Activated T-helper 1 cell treated with anti-CD3 and anti-CD28 coated beads, Interleukin-2, amount 50 U/mL, for 16 hours (primary cell): ENCODE measurements around the gene PRKAR2B.

Source experiments
- DNase-seq, 2 donors: peaks; one replicate each; pipeline ENCODE4 v3.0.0-alpha.2; 2020; ENCODE audit warnings: low read depth in 1 of 2, low spot score in 1 of 2

PRKAR2B gene

DNA sequence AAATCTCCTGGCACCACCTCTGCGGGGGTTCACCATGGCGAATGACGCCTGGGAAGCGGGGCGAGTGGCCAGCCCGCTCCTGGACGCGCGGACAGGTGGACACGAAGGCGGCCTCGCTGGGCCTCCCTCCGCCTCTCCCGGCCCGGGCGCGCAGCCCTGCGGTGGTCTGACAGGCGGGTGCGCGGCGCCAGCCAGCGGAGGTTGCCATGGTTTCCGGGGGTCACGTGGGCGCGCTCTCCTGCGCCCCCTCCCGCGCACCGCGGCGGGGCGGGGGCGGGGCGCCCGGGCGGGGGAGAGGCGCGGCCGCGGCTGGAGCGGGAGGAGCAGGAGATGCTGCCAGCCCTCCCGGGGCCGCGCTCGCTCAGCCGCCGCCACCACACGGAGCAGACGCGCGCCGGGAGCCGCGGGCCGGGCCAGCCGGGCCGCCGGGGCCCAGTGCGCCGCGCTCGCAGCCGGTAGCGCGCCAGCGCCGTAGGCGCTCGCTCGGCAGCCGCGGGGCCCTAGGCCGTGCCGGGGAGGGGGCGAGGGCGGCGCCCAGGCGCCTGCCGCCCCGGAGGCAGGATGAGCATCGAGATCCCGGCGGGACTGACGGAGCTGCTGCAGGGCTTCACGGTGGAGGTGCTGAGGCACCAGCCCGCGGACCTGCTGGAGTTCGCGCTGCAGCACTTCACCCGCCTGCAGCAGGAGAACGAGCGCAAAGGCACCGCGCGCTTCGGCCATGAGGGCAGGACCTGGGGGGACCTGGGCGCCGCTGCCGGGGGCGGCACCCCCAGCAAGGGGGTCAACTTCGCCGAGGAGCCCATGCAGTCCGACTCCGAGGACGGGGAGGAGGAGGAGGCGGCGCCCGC is at the start of gene PRKAR2B:
PRKAR2B (plus strand) TSS at position 359 of the 848 bp plus-strand sequence; CDS start at position 562, 203 bp downstream.
- DNase-seq: peak; percentile 50 to 63

DNA sequence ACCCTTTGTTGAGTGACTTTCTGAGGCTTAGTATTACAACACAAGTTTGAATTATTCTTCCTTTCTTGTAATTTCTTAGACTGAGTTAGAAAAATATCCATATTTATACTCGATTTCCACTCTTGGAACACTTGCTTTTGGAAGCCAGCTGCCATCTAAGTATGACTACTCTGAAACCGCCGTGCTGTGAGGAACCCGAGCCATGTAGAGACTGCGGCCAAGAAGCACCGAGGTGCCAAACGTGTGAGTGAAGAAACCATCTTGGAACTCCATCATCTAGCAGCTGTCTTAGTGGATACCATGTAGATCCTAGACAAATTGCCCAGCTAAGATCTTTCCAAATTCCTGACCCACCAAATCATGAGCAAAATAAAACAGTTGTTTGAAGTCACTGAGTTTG is 49.7 kb upstream of the PRKAR2B start:
- DNase-seq: no peak

DNA sequence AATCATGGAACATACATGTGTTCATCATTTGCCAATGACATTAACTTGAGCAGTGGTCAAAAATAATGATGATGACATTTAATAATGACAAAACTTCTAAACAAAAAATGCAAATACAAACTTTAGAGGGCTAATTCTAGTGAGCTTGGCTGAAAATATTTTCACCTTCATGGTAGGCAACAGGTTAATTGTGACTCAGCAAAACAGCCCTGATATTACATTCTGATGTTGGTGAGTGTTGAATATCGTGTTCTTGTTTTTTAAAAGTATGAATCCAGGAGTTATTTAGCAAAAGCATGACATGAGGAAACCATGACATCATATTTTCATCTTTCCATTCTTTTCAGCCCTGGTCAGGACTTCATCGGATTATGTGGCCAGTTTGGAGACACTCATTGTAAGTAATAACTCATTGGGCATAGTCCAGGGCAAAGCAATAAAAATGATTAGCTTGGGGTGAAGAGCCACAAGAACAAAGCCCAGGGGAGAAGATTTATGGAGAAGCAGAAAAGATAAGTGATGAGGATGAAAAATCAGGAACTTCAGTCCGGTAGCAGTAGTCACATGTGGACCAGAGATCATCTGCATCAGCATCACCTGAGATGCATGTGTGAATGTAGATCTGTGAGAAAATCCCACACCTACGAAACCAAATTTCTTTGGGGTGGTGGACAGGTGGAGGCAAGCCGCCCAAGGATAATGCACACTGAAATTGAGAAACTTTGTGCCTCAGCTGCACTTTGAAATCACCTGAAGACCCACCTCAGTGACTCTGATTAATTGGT is 46.8 kb upstream of the PRKAR2B start:
- no peak for DNase-seq

DNA sequence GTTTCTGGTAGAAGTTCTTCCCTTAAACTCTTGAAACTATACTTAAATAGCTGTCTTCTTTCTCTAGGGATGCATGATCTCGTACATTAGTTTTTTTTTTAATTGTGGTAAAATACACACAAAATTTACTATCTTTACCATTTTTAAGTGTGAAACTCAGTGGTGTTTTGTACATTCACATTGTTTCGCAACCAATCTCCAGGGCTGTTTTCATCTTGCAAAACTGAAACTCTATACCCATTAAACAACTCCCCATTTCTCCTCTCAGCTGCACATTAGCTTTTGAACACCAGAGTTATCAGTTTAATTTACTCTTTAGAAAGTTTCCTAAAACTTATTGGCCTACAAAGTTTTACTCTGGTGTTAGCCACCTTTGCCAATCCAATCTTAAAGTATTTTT is 45.5 kb upstream of the PRKAR2B start:
- no peak for DNase-seq

DNA sequence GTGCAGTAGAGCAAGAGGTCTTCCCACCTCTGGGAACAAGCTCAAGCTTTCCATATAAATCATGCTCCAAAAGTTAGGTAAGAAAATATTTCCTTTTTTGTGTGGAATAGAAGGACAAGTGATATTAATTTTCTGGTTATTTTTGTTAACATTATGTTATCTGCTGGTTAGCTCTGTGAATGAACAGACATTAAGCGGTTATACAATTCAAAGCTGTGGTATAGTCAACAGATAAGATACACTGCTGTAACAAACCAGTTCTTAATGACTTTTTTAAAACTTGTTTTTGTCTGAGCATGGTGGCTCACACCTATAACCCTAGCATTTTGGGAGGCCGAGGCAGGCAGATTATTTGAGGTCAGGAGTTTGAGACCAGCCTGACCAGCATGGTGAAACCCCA is 43.0 kb upstream of the PRKAR2B start:
- no peak for DNase-seq

DNA sequence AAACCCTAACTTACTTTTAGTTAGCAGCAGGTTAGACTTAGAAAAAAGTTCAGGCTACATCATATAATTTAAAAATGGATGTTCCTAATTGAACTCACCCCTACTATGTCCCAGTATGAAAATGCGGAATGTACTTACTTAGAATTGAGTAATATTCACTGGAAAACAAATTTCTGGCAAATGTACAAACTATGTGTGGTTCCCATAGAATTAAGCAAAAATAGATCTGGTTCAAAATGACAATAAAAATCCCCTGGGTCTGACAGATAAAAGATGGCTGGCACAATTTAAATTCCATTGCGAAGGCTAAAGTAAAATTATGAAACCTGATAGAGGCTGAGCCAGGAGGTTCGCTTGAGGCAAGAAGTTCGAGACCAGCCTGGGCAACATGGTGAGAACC is 42.4 kb upstream of the PRKAR2B start:
- no peak for DNase-seq

DNA sequence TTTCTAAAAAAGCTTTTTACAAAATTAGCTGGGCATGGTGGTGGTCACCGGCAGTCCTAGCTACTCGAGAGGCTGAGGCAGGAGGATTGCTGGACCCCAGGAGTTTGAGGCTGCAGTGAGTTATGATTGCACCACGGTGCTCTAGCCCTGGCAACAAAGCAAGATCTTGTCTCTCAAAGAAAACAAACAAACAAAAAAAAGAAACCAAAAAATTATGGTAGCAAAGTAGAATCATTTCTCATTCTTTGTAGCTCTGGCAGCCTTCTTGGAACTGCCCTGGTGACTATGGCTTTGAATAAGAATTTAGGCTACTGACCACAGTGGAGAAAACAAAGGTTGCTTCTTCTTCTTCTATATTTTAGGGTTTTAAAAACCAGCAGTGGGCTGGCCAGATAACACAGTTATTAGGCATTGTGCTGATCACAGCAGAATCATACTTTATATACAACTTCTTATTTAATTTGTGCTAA is 41.9 kb upstream of the PRKAR2B start:
- DNase-seq: no peak

DNA sequence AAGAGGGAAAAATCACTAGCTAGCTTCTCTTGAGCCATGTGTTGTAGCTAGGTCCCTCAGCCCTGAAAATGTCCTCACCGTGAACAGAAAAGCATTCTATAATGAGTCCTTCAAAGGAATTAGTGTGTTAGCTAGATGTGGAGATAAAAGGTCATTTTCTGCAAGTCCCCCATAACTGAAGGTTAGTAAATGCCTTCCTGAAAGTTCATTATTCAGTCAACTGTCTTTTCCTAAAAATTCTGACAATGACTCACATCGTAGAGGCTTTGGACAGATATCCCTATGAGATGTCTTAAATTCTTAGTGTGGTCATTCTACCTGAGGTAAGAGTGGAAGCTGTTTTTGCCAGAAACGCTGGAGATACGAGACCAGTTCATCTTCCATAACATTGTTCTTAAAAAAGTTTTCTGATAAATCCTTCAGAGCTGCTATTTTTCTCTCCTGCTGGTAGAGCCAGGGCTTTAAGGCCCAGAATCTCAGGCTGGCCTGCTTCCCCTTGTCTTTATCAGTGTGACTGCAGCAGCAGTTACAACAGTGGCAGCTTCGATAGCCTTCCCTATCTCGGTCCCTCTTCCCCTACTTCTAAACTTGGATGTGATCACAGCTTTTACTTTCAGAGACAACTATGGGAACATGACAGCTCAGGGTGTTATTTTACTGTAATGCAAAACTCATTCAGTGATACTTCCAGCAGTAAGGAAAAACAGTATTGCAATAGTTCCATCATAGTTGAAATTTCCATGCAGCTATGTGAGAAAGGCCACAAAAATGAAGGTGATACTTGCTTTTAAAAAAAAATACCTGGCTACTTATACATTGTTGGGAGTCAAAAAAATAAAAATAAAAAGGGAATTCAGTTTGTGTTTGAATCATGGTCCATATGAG is 37.3 kb upstream of the PRKAR2B start:
- DNase-seq: no peak

DNA sequence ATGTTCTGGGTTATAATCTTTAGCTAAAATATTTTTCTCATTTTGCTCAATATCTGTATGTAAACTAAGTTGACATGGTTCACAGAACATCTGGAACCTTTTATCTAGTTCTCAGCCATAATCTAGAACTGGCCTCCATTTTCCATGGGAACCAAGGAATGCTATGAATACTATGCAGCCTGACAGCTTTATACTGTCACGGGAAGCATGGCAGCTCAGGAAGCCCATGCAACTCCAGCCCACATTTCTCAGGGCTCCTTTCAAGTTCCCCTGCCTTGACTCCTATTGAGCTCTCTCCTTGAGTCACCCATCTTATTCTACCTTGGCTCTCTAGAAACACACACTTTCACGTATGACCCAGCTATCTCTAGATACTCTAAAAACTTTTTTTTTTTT is 36.6 kb upstream of the PRKAR2B start:
- DNase-seq: no peak

DNA sequence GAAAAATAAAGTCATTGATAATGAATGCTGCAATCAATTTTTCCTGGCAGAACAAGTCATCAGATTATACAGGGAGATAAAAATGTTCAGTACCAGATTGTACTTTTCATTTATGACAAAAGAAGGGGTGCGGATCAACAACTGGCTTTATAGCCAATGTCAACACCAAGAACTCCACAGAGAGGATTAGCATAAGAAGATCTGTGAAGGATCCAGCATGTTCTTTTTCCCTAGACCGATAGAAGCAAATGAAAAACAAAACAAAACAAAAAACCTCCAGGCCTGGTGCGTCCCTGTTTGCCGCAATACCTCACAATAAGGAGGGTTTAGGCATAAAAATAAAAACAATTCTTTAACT is 34.7 kb upstream of the PRKAR2B start:
- DNase-seq: no peak

DNA sequence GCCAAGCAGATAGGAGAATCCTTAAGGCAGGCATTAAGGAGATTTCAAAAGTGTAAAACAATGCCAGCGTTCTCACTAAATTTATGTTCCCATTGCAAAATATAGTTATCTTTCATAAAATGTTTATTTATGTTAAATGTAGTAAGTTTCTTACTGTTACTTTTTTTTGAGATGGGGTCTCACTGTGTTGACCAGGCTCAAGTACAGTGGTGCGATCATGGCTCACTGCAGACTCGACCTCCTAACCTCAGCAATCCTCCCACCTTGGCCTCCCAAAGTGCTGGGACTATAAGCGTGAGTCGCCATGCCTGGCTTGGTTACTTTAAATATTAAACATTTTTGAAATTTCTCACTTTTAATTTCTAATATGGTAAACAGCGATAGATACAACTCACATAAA is 31.8 kb upstream of the PRKAR2B start:
- DNase-seq: no peak

DNA sequence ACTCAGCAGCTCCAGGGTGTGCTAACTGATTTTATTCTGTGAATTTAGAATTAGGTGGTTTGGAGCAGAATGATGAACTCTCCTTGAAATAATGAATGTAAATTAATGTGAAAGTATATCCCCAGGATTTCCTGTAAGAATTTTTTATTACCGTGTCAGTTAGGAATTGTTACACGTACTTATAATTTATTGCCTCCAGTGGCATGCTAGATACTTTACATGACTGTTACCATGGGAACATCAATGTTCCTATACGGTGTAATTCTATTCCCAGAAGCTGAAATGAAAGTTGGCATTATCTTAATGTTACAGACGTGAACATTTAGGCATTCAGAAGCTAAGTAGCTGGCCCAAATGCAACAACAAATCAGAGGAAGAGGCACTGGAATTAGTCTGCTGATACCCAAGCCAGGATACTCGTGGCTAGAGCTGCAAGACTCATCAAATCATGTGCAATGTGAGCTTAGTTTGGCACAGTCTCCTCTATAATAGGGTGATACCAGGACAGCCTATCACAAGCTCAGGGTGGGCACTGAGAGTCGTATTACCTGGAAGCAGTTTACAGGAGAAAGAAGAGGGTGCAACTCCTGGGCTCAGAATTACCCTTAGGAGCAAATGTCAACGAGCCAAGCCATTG is 30.0 kb upstream of the PRKAR2B start:
- no peak for DNase-seq

DNA sequence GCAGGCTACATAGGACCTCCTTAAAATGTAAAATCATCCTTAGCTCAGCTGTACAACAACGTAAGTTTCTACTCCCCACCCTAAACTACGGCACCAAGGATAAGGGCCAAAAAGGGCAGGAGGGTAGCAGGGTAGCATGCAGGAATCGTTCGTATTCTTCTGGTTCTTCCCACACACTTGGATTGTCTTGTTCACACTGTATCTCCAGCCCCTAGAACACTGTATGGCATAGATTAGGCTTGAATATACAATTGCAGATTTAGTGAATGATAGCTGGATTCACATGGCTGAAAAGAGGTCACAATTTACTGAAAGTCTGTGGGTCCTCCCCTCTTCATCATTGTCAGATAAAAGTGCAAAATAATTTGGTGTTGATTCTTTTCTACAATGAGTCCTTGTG is 28.2 kb upstream of the PRKAR2B start:
- DNase-seq: no peak

DNA sequence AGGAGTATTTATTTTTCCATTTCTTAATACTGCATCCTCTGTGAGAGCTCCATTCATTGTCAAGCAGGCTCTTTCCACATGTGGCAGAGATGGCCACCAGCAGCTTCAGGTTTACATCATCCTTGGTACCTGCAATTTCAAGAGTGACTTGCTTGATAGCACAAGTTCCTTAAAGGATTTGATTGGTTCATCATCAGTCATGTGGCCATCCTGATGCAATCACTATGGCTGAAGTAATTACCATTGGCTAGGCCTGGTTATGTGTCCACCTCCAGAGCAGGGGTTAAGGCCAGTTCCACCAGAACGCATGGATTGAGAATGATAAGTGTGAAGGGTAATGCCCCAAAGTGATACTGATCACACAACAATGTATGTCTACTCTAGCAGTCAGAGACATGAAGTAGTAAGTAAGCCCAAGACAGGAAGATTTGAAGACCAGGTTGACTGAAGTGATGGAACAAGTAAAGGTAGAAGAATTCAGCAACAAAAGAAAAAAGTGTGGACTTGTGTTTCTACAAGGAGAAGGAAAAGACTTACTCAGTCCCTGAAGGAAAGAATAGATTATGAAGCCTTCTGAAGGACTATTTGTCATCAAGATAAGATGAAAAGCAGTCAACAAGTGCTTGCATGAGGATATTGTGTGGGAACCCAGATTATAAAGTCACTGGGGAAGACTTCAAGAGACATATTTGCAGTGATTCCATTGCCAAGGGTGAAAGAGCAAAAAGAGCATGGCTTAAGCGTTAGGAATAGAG is 26.4 kb upstream of the PRKAR2B start:
- no peak for DNase-seq

DNA sequence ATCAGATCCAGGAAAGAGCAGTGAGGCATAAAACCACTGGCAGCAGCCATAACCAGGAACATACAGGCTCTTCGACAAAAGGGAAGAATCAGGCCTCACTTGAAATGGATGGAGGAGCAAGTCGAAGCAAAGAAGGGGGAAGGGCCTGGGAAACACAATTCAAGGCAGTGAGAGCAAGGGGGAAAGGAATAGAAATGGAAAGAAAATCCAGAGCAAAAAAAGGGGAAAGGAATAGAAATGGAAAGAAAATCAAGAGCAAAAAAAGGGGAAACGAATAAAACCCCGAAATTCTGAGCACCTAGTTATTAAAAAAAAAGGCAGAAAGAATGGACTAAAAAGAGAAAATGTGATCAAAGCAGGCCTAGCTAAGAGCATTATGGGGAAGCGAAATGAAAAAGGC is 24.1 kb upstream of the PRKAR2B start:
- no peak for DNase-seq

DNA sequence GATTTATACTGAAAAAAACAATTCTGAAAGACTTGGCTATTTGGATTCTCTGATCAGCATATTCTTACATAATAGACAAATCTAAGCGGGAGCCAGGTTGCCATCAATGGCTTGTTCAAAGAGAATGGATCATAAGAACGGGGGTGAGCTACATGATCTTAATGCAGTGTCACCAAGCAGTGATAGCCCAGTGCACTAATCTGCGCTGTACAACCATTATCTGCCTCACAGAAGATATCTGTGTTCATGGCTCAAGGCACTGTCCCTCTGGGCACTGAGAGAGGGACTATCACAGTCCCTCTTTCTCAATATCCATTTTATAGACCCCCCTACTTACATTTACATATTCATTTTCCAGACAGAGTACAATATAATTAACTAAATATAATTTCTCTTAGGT is 22.9 kb upstream of the PRKAR2B start:
- no peak for DNase-seq

DNA sequence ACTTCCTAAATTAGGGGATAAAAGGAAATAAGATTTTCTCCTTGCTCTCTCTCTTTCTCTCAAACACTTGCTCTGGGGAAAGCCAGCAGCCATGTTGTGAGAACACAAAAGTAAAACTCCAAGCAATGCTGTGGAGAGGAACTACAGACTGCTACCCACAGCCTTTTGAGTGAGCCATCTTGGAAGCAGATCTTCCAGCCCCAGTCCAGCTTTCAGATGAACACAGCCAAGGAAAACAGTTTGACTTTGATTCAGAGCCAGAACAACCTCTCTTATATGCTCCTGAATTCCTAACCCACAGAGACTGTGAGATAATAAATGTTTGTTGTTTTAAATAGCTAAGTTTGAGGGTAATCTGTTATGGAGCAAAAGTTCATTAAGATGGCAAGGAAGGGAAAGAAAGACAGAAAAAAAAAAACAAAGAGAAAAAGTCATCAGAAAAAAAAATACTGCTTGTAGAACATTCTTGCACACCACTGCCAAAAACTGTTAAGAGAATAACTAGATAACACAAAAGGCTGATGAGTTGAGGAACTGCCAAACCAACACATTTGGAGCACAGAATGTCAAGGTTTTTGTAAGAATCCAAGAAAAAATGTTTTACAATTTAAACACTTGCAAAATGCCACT is 20.9 kb upstream of the PRKAR2B start:
- no peak for DNase-seq

DNA sequence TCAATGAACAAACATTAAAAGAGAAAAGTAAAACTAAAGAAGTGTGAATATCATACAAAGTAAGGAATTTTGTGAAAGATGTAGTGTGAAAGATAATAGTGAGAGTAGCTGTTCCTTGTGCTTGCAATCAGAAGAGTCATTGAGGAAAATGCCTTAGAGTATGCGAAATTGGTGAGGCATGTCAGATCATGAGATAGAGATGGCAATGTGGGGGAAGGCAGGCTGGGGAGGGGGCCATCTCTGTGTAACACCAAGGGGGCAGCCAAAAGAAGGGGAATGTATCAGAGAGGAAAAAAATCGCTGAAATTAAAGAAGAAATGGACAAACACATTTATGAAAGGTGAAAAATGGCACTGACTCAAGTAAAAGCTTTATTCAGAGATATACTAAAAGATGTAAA is 19.6 kb upstream of the PRKAR2B start:
- DNase-seq: no peak

DNA sequence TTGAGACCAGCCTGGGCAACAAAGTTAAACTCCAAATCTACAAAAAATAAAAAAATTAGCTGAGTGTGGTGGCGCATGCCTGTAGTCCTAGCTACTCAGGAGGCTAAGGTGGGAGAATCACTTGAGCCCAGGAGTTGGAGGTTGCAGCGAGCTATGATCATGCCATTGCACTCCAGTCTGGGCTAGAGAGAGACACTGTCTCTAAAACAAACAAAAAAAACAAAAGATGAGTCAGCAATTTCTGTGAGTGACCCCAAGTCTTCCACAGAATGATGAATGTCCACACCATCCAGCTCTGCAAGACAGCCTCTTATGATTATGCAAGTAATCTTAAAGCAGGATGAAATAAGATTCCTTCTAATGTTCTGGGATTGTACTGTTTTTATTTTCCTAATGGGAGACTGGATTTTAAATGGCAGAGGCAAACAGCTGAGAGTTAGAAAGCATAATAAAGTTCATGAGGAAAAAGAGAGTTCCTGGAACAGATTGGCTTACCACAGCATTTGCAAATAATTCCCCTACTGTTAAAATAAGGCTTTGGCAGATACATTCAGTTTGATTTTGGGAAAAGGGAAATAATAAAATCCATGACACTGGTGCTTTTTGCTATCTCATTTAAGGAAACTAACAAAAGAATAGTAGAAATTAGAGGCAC is 18.9 kb upstream of the PRKAR2B start:
- DNase-seq: no peak
